HG02884 (cell line): ENCODE data around the gene EML1.

Experiments used
- ATAC-seq: cut with Tn5 transposase; IDR thresholded peaks from one replicate; pipeline ENCODE4 v1.9.1; 2021; ENCODE audit warnings: mild to moderate bottlenecking, moderate library complexity; ENCODE audit not compliant: unreplicated experiment

The EML1 gene

DNA sequence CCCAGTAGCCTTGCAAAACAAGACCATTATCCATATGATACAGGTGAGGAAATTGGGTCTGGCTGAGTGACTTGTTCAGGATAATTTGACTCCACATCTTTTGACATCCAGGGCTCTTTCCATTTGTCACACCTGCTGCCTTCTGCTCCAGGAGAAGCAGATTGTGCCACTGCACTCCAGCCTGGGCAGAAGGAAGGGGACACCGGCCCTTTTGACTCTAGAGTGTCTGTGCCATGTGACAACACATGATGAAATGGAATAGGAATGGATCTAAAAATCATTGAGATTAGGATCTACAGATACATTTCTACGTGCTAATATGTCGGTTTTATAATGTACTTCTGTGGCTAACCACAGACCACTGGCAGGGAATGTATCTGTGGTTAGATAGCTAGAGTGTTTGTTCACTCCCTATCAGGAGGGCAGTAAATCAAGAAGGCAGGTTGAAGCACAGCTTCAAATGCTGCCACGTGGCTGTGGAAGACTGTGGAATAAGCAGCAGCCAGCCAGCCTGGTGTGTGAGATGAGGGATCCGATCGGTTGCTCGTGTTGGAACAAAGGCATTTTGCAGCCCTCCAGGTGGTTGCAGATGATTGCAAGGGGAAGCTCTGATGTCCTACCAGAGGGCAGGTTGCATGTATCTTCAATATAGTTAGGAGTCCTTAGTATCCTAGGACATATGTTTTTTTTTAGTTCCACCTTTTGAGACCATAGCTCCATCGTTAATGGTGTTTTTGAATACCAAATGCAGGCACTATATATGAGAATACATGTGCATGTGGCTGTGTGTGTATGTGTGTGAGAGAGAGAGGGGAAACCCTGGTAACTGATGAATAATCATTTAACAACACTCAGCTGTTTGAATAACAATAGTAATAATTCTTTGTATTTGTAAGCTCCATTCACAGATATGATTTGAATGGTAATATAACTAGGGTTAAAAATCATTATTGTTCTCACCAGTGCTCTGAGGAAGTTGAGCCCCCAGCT lies 28.6 kb downstream of the EML1 start:
- ATAC-seq: no peak

DNA sequence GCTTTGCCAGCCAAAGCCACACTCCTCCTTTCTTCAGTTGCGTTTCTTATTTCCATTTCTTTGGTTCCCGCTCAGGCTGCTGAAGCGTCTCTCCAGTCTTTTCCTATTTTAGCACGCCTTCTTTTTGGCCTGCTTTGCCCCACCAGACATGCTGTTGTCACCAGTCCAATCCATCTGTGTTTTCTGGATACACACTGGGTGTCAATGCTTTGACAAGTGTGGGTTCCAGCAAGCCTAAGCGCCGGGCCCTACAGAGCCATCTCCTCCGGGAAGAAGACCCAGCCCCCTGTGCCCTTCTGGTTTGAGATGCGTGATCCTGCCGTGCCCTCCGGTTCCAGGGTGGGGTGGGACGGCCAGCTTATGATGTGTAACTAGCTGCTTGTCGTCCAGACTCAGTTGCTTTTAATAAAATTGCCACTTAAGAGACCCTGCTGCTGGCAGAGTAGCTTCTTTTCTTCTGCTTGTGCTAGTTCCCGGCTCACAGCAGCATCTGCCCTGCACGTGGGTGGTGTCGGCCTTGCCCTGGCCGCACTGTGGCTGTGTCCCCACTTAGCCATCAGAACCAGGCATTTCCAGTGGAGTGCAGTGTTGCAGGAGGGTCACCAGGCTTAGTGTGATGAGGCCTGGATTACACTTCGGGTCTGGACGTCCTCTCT lies 29.7 kb downstream of the EML1 start:
- no peak for ATAC-seq

DNA sequence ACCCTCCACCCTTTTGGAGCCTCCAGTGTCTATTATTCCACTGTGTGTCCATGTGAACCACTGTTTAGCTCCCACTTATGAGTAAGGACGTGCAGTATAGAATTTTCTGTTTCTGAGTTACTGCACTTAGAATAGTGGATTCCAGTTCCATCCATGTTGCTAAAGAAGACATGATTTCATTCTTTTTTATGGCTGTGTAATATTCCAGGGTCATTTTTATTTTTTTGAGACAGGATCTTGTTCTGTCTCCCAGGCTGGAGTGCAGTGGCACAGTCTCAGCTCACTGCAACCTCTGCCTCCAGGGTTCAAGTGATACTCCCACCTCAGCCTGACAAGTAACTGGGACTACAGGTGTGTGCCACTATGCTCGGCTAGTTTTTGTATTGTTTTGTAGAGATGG lies 31.6 kb downstream of the EML1 start:
- ATAC-seq: no peak

DNA sequence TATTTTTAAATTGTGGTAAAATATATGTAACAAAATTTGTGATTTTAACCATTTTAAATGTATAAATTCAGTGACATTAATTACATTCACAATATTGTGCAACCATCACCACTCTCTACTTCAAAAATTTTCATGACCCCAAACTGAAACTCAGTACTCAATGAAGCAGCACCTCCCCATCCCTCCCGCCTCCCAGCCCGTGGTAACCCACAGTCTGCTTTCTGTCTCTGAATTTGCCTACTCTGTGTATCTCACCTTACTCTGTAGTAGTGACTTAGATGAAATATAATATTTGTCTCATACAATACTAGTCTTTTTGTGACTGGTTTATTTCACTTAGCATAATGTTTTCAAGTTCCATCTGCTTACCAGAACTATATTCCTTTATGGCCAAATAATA lies 36.2 kb downstream of the EML1 start:
- ATAC-seq: no peak

DNA sequence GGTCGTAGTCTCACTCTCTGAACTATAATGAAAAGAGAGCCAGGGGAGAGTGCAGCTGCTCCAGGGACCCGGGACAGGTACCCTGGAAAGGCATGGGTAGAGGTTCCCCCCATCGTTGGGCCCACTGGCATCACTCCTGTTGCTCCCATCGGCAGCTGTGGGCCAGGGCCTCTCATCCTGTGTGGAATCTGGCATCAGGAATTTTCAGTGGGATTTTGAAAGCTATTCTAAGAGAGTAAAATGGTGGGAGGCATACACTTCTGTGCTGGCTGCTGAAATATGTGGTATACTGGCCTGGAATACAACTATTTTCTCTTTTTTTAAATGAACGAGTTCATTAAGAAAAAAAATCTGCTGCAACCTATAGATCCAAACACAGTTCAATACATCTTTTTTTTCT lies 38.1 kb downstream of the EML1 start:
- no peak for ATAC-seq

DNA sequence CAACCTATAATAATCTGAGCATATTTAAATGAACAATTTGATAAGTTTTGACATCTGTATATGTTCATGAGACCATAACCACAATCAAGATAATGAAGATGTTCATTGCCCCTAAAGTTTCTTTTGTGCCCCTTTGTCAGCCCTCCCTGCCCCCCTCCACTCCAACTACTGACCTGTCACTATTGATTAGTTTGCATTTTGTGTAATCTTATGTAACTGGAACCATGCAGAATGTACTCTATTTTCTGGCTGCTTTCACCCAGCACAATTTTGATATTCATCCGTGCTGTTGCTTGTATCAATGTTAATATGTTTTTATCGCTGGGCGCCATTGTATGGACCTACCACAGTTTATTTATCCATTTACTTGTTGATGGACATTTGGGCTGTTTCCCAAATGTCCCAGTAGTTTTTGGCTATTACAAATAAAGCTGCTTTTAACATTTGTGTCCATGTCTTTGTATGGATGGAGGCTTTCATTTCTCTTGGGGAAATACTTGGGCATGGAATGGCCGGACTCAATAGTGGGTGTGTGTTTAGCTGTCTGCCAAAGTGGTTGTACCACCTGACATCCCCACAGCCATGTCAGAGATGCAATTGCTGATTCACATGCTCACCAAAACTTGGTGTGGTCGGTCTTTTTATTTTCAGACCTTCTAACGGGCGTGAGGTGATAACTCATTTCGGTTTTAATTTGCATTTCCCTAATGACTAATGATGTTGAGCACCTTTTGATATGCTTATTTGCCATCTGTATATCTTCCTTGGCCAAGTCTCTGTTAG lies 38.9 kb downstream of the EML1 start:
- no peak for ATAC-seq

DNA sequence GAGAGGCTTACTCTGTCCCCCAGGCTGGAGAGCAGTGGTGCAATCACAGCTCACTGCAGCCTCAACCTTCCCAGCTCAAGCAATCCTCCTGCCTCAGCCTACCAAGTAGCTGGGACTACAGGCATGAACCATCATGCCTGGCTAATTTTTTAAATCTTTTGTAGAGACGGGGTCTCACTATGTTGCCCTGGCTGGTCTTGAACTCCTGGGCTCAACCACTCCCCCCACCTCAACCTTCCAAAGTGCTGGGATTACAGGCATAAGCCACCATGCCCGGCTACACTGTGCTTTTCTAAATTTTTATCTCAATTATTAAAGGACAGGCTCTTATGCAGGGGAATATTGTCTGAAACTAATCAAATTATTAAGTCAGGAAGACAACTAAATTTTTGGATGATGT lies 44.6 kb downstream of the EML1 start:
- no peak for ATAC-seq

DNA sequence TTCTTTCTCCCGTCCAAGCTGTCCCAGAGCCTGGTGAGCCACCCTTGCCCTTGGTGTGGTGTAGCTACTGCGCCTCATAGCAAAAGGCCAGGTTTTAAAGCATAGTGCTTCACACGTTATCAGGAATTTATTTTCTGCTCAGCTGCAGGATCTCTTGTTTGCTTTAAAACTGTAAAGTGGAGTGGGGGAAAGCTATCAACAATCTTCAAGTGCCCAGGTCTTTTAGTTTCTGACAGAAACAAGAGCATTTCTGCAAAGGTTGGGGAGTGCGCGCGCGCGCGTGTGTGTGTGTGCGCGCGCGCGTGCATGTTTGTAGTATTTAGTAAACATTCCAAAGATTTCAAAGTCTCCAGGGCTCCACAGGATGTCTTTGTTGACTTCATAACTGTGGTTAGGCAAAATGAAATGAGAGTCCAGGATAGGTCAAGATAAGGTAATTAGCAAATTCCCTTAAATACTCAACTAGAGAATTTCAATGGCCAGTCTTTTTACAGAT lies 45.5 kb downstream of the EML1 start:
- no peak for ATAC-seq

DNA sequence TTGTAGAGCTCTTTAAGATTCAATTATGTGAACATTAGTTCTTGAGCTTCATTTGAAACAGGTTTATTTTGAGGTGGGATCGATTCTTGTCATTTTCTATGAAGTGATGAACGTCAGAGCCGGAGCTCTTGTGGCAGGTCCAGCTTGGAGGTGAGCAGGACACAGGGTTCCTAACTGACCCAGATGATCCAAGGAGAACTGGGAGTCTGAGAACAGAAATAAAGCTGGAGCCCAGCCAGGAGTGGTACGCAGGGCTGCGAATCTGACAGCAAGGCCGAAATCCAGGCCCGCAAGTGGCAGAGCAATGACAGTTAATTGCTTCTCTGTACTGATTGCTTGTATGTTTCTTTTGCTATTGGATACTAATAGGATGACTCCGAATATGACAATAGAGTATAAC lies 46.5 kb downstream of the EML1 start:
- ATAC-seq: no peak

DNA sequence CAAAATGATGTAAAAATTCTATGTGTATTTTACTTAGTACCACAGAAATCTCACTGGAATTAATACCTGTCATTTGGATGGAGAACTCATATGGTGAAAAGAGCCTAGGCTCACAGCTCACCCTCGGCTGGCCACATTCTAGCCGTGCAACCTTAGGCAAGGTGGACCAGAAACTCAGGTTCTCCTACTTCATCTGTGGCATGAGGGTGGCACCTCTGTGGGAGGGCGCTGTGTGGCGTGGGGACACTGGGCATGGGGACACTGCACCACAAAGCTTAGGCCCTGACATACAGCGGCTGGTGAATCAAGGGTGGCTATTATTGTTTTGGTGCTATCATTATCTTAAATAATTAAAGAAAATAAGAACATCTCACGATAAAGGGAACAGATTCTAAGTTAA lies 47.1 kb downstream of the EML1 start:
- ATAC-seq: no peak

DNA sequence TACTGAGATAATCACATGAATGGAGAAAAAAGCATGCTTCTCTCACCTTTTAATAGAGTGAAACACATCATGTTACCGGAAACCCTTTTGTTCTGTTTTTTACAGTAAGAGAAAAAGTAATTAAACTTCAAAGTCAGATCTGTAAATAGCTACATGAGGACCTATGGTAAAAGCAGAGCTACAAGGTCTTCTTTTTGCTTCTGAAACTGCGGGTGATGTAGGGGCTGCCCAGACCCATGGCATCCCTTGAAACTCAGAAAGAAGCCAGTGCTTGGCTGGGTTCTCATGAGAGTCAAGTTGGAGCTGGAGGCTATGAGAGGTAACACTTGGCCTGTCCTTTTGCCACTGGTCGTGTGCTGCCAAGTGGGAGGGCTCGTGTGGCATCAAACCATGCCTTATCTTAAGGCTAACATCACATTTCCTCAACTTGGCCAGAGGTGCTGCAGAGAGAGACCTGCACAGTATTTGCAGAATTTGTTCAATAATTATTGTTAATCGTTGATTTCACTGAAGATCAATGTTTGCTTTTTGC lies 47.6 kb downstream of the EML1 start:
- no peak for ATAC-seq

DNA sequence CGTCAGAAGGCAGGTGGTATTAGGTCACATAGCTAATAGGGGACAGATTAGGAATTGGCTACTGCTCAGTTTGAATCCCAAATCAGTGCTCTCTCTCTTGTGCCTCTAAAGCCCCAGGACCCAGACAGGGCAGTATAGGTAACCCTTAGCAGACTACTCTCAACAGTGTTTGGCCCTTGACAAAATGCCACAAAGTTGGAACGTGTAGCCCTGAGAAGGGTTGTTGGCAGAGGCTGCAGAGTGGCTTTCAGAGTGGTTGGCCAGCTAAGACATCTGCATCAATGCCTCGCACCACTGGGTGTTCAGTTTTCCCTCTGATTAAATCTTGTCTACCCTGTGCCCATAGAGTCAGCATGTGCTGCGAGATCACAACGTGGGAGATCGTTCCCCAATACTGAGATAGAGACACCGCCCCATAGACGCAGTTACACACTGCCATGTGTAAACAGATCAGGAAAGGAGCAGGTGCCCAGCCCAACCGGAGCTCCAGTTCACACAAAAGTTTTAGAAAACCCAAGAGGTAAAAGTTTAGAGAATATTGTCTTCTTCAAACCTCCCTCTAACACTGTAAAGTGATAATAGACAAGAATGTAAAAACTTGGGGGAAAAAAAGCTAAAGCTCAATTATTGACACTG lies 48.3 kb downstream of the EML1 start:
- ATAC-seq: no peak

DNA sequence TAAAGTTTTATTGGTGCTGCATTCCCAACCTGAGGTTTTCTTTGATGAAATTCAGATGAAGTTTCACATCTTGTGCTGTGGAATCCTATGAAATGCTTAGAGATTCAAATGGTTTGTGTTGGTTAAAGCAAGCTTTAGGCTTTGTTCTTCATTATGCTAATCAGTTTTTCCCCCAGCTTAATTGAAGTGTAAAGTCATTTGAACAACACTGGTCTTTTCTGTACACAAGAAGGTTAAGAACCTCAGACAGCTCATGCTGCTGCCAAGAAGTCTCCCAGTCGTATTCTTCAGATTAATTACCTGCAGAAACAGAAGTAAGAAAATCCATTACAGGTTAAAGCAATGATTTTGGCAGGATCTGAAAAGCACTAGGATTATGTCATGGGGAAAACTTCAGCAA lies 48.9 kb downstream of the EML1 start:
- ATAC-seq: no peak

DNA sequence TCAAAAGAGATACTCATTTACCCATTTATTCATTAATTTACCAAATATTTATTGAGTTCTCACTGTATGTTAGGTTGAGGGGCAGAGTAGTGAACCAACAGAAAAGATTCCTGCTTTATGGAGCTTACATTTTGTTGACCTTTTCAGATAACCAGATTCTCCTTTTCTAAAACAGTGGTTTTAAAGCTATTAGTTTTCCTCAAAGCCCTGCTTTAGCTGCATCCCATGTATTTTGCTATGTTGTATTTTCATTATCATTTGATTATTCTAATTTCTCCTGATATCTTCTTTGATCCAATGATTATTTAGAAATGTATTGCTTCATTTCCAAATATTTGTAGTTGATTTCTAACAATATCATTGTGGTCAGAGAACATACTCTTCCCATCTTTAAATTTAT lies 53.6 kb downstream of the EML1 start:
- no peak for ATAC-seq

DNA sequence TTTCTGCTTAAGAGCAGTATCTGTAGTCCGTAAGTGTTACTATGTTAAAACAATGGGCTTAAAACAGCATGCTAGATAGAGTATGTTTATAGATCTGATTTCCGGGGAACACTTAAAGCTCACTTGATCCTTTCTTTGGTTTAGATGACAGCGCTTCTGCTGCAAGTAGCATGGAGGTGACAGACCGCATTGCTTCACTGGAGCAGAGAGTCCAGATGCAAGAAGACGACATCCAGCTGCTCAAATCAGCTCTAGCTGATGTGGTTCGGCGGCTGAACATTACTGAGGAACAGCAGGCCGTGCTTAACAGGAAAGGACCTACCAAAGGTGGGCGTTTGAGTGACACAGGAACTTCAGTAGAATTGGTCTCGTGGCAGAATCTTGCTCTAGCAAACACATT lies 57.5 kb downstream of the EML1 start:
- no peak for ATAC-seq

DNA sequence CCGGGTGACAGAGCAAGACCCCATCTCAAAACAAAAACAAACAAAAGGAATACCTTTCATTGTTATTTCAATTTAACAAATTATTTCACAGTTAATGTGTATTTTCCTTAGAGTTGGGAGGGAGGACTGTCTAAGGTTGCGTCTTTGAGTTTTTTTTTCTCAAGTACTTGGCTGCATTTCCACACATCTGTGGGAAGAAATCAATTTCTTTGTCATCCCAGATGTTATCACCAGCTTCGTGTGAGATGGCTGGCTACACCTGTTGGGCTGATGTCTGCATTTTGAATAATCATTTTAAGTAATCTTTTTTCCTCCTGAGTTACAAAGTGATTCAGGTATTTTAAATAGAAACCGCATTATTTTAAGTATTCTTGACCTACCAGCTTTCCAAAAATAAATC lies 59.4 kb downstream of the EML1 start:
- no peak for ATAC-seq

DNA sequence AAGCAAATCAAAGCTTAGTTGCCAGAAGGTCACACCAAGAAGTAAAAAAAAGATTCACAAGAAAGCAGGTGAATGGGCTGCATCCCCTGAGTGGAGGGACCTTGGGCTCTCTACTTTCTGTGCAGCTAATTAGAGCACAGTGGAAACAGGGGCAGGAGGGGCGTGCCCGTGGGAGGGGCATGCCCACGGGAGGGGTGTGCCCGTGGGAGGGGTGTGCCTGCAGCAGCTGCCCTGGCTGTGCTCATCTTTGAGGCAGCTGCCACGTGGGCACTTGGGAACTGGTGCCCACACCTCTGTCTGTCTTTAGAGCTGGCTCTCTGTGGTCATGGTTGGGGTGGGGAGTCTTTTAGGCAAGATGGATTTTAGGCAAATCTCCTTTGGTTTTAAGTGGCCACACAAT lies 60.0 kb downstream of the EML1 start:
- ATAC-seq: no peak

DNA sequence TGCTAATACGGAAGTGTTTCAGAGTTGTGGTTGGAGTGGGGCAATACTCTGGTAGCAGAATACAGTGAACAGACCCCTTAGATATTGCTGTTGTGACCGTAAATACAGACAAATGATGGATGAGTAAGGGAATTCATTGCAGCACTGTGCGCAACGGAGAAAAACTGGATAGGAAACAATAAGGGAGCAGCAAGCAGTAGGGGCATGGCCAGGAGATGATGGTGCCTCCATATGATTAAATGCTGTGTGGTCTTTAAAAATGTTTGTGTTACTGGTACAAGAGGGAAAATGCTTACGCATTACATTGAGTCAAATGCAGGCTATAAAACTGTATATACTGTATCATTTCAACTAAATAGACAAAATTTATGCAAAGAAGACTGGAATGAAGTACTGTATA lies 61.6 kb downstream of the EML1 start:
- ATAC-seq: no peak

DNA sequence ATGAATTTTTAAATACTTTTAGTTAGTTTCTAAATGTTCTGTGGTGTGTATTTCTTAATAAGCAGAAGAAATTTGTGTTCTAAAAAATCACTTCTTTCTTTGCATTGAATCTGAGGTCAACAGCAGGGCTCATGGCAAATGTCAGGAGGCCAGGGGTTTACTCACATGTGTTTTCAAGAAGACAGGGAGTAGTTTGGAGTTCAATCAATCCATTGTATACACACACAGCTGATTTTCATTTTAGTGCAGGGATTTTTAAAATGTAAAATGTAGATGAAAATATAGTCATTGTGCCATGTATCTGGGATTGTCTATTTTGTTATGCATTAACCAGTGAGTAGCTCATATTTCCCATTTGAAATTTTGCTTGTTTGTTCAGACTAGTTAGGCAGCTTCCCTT lies 62.1 kb downstream of the EML1 start:
- ATAC-seq: no peak

DNA sequence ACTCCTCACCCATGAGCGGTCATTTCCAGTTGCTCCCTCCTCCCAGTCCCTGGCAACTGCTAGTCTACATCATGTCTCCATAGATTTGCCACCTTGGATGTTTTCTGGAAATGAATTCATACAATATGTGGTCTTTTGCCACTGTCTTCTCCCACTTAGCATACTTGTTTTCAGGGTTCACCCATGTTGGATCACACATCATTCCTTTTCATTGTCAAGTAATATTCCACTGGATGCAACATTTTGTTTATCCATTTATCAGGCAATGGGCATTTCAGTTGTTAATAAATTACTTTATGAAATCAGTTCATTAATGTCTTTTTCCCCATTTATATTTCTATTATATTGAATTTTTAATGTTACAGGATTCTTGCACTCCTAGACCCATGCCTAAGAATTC lies 64.3 kb downstream of the EML1 start:
- no peak for ATAC-seq

DNA sequence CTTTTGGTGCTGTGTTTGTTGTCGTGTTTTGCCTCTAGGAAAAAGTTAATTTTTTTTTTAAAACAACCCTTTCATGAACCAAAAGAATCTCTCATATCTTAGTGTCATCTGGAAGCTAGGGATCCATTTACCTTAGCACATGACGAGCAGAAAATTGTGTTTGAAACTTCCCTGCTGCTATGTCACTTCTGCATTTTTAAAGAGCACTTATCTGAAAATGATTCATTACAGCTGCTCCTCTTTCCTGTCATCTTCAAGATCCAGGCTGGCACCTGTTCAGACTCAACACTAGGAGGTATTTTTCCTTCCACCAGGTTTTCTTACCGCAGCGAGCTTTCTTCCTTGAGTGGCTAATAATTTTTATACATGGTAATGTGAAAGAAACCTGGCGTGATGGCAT lies 67.0 kb downstream of the EML1 start:
- ATAC-seq: no peak
